ENCODE measurements around the gene PLA2G2F. TPM values are rescaled to one million over a fixed set of nuclear protein-coding genes. Genes with fewer than 3 reads are reported as not detected.

PLA2G2F gene
- total and polyA plus RNA-seq, 8 donors = not detected

DNA sequence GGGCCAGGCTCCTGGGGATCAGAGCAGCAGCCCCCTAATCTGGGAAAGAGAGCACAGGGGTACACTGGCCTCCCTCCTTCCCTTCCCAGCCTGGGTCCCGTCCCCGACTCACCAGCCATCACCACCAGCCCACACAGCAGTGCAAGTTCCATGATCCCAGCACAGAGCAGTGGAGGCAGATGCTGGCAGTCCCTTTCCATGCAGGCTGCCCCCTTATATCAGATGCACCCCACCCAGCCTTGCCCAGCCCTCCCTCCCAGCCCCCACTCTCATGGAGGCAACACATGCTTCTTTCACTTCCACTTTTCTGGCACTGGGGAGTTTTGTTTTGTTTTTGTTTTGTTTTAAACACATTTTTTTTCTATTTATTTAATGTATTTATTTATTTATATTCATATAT lies 19.8 kb upstream of the PLA2G2F start, which contains the start of gene PLA2G2D:
PLA2G2D (minus strand) TSS at position 190 of the 400 bp plus-strand sequence; CDS start at position 152, 38 bp downstream.
- no peak for ATAC-seq
- Histone ChIP-seq H3K4me1 (no peaks in the 10 kb centered on the region), H3K27me3 (no peaks in the 10 kb centered on the region), H3K4me3 (no peak within 1 kb of the TSS), H3K36me3 (no peaks in the 10 kb centered on the region), H3K9me3 (no peaks in the 10 kb centered on the region), H3K27ac (no peak within 1 kb of the TSS)
- intact Hi-C loops (cut with DNase I) = no loop called here
- FAIRE-seq = no peak
- no peak for DNase-seq
- WGBS, 2 donors = 88 to 90% methylated on average over 2 of the region's 2 CpGs
- no peak for TF ChIP-seq CTCF (IDR thresholded peaks at IDR 0.05)

DNA sequence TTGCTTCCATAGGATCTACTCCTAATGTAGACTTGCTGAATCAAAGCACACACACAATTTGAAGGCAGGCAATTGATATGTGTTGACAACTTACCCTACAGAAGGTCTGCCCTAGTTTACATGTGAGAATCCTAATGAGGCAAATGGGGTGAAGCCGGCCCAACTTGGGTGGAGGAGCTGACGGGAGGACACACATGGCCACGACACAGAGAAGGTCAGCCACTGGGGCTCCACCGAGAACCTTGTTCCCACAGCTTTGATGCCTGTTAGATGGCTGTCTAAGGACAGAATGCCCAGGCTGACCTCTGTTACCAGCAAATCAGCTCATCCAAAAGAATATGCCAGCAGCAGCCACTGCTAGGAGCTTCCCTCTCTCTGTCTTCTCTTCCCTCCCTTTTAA lies 18.3 kb upstream of the PLA2G2F start:
- Histone ChIP-seq H3K4me3 (no peak overlapping the region), H3K9me3 (no peaks in the 10 kb centered on the region), H3K27ac (no peak overlapping the region), H3K36me3 (no peaks in the 10 kb centered on the region), H3K4me1 (no peaks in the 10 kb centered on the region), H3K27me3 (no peaks in the 10 kb centered on the region)
- FAIRE-seq = no peak
- intact Hi-C loops (cut with DNase I) = no loop called here
- no peak for ATAC-seq
- no peak for DNase-seq
- TF ChIP-seq CTCF (IDR thresholded peaks at IDR 0.05) = no peak
- WGBS, 2 donors = 79 to 82% methylated on average over 4 of the region's 4 CpGs

- Histone ChIP-seq H3K4me3 (no peak overlapping the region), H3K9me3 (no peaks in the 10 kb centered on the region), H3K27ac (no peak overlapping the region), H3K4me1 (no peaks in the 10 kb centered on the region), H3K36me3 (no peaks in the 10 kb centered on the region), H3K27me3 (no peaks in the 10 kb centered on the region)
- ATAC-seq (peak in 1 of 4 donors; percentile 26), DNase-seq (no peak), FAIRE-seq (no peak)
- intact Hi-C loops (cut with DNase I) = no loop called here
- TF ChIP-seq CTCF (IDR thresholded peaks at IDR 0.05) = no peak
- 51 to 53% methylated on average over 10 of the region's 10 CpGs for WGBS, 2 donors
Observed at GRCh38 chr1:20123722-20124455, 15.2 kb upstream of the PLA2G2F start.

DNA sequence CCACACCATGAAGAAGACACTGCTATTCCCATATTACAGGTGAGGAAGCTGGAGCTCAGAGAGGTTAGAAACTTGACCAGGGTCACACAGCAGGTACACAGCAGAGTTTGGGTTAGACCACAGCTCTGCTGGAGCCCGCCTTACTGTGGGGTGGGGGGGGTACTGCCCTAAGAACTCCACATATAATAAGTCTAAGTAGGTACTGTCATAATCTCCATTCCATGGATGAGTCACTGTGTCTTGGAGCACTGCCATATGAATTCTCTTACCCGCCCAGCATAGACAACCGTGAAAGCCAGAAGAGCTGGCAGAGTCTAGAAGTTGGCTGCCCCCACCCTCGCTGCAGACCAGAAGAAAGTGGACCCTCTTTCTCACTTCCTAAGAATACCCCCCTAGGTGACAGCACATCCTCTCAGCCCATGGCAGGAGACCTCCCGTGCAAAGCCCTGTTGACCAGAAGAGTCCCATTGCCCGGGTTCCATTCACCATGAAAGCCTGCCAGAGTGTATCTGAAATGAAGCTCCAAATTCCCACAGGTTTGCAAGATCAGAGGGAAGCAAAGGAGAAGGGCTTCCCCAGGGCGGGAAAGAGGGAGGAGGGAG lies 14.6 kb upstream of the PLA2G2F start:
- peaks cover 0 to 3% (median 0%) of the 10 kb centered on the region in 4 donors for H3K27me3 ChIP-seq
- H3K4me3 ChIP-seq = no peak overlapping the region
- 58 to 70% methylated on average over 7 of the region's 7 CpGs for WGBS, 2 donors
- no peak overlapping the region for H3K27ac ChIP-seq
- H3K36me3 ChIP-seq = no peaks in the 10 kb centered on the region
- H3K9me3 ChIP-seq = no peaks in the 10 kb centered on the region
- ATAC-seq (peak in 3 of 4 donors; percentile 53 to 84 (median 68)), FAIRE-seq (no peak), DNase-seq (no peak)
- intact Hi-C loops (cut with DNase I) = no loop called here
- no peaks in the 10 kb centered on the region for H3K4me1 ChIP-seq
- TF ChIP-seq CTCF (IDR thresholded peaks at IDR 0.05) = no peak

DNA sequence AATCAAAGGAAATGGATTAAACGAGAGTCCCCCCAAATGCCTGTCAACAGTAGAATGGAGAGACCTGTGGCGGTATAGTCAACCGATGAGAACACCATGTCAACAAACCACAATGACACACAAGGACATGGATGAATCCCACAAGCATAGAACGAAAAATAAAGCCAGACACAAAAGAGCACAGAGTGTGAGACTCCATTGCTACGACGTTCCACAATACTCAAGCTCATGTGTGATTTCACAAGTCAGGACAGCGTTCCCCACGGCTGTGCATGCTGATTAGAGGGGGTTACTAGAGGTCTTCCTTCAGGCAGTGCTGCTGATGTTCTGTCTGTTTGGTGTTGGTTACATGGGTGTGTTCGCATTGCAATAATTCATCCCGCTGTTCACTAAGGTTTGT lies 14.0 kb upstream of the PLA2G2F start:
- TF ChIP-seq CTCF (IDR thresholded peaks at IDR 0.05) = no peak
- Histone ChIP-seq H3K36me3 (no peaks in the 10 kb centered on the region), H3K27me3 (peaks cover 0 to 3% (median 0%) of the 10 kb centered on the region in 4 donors), H3K4me3 (no peak overlapping the region), H3K4me1 (no peaks in the 10 kb centered on the region), H3K9me3 (no peaks in the 10 kb centered on the region), H3K27ac (no peak overlapping the region)
- intact Hi-C loops (cut with DNase I) = no loop called here
- DNase-seq (no peak), ATAC-seq (no peak), FAIRE-seq (no peak)
- WGBS, 2 donors = 57 to 64% methylated on average over 10 of the region's 10 CpGs
